ENCODE measurements around the gene SWAP70.
"Not testable (repeated sequence)": the region's sequence is repeated elsewhere in the genome, so short reads cannot be mapped to it uniquely, and the experiment has no call there.

Gene SWAP70

DNA sequence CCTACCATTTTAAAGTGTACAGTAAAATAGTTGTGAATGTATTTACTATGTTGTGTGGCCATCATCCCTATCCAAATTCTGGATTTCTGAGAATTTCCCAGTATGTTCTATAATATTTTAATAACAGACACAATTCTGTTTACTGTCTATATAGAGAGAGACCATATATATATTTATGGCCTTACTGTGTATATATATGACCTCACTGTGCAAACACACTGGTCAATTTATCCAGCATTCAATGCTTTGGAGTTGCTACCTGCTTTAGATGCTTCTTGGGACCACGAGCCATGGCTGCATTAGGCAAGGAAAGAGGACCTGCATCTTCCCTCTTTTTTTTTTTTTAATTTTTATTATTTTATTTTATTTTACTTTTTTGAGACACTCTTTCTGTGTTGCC lies 40.2 kb downstream of the SWAP70 start:
- Histone ChIP-seq H3K27ac (no peak overlapping the region), H3K36me3 (replicated peaks) (no peaks in the 10 kb centered on the region), H3K27me3 (replicated peaks) (no peaks in the 10 kb centered on the region), H3K4me3 (ENCODE audit: low read depth, low read length) (no peak overlapping the region)
- no peak for DNase-seq
- in situ Hi-C loops (cut with HindIII; ENCODE audit: low pct_ligation_motif_present, low sequenced_read_pairs) = no loop called here
- TF ChIP-seq, protein P1, sequence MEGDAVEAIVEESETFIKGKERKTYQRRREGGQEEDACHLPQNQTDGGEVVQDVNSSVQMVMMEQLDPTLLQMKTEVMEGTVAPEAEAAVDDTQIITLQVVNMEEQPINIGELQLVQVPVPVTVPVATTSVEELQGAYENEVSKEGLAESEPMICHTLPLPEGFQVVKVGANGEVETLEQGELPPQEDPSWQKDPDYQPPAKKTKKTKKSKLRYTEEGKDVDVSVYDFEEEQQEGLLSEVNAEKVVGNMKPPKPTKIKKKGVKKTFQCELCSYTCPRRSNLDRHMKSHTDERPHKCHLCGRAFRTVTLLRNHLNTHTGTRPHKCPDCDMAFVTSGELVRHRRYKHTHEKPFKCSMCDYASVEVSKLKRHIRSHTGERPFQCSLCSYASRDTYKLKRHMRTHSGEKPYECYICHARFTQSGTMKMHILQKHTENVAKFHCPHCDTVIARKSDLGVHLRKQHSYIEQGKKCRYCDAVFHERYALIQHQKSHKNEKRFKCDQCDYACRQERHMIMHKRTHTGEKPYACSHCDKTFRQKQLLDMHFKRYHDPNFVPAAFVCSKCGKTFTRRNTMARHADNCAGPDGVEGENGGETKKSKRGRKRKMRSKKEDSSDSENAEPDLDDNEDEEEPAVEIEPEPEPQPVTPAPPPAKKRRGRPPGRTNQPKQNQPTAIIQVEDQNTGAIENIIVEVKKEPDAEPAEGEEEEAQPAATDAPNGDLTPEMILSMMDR (IDR thresholded peaks at IDR 0.05; ENCODE audit: low read depth, low read length, missing control alignments) = no peak

- no peak for DNase-seq
- in situ Hi-C loops (cut with HindIII; ENCODE audit: low pct_ligation_motif_present, low sequenced_read_pairs) = no loop called here
- no peaks in the 10 kb centered on the region for H3K27me3 ChIP-seq (replicated peaks)
- TF ChIP-seq, protein P1 (IDR thresholded peaks at IDR 0.05; ENCODE audit: low read depth, low read length, missing control alignments) = no peak
- no peak overlapping the region for H3K27ac ChIP-seq
- no peaks in the 10 kb centered on the region for H3K36me3 ChIP-seq (replicated peaks)
- no peak overlapping the region for H3K4me3 ChIP-seq (ENCODE audit: low read depth, low read length)
Measured at GRCh38 chr11:9704620-9705019, 40.7 kb downstream of the SWAP70 start.

GRCh38 chr11:9705361-9705760 lies 41.5 kb downstream of the SWAP70 start:
- in situ Hi-C loops (cut with HindIII; ENCODE audit: low pct_ligation_motif_present, low sequenced_read_pairs); H3K4me3 ChIP-seq (ENCODE audit: low read depth, low read length); H3K27ac ChIP-seq; H3K27me3 ChIP-seq (replicated peaks); DNase-seq; H3K36me3 ChIP-seq (replicated peaks): not testable (repeated sequence)

DNA sequence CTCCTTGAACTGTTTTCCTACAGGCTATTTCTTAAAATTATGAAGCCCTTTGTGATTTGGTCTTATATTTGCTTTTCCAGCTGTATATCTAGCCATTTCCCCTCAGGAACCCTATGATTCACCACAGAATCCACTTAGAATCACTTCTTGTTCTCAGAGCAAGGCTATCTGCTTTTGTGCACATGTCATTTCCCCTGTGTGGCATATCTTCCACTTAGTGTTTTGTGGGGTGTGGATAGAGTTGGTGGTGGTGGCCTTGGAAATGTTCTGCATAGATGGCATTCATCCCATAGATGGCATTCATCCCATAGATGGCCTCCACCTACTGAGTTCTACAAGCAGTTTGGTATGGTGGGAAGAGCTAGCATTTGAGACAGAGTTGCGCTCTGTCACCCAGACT lies 44.7 kb downstream of the SWAP70 start:
- in situ Hi-C loops (cut with HindIII; ENCODE audit: low pct_ligation_motif_present, low sequenced_read_pairs) = no loop called here
- TF ChIP-seq, protein P1 (IDR thresholded peaks at IDR 0.05; ENCODE audit: low read depth, low read length, missing control alignments) = no peak
- H3K4me3 ChIP-seq (ENCODE audit: low read depth, low read length) = no peak overlapping the region
- no peaks in the 10 kb centered on the region for H3K36me3 ChIP-seq (replicated peaks)
- no peaks in the 10 kb centered on the region for H3K27me3 ChIP-seq (replicated peaks)
- no peak for DNase-seq
- no peak overlapping the region for H3K27ac ChIP-seq

DNA sequence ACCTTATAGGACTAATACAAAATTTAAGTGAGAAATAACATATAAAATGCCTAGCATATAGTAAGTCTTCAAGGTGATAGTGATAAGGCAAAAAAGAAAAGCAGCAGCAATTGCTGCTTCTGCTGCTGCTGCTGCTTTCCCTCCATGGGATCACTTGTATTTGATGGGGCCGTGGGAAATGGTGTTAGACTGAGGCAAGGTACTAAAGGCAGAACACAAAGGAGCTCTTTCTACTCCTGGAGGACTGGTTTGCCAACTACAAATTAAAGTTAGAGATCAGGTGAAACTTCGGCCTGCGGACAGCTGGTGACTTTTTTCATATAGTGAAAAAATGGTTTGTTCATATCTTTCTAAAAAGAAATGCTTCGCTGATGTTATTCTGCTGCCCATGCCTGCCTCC lies 46.3 kb downstream of the SWAP70 start:
- TF ChIP-seq, protein P1 (IDR thresholded peaks at IDR 0.05; ENCODE audit: low read depth, low read length, missing control alignments) = no peak
- in situ Hi-C loops (cut with HindIII; ENCODE audit: low pct_ligation_motif_present, low sequenced_read_pairs) = no loop called here

GRCh38 chr11:9710852-9711251 lies 47.0 kb downstream of the SWAP70 start:
- in situ Hi-C loops (cut with HindIII; ENCODE audit: low pct_ligation_motif_present, low sequenced_read_pairs) = no loop called here
- Histone ChIP-seq H3K4me3 (ENCODE audit: low read depth, low read length) (no peak overlapping the region), H3K27me3 (replicated peaks) (no peaks in the 10 kb centered on the region), H3K27ac (no peak overlapping the region), H3K36me3 (replicated peaks) (peaks cover 4% of the 10 kb centered on the region)
- DNase-seq = no peak
- TF ChIP-seq, protein P1 (IDR thresholded peaks at IDR 0.05; ENCODE audit: low read depth, low read length, missing control alignments) = no peak

More for the DNA sequence above, 46.3 kb downstream of the SWAP70 start:
- Histone ChIP-seq H3K27ac (no peak overlapping the region), H3K4me3 (ENCODE audit: low read depth, low read length) (no peak overlapping the region), H3K36me3 (replicated peaks) (peaks cover under 1% of the 10 kb centered on the region), H3K27me3 (replicated peaks) (no peaks in the 10 kb centered on the region)
- DNase-seq = no peak
